NCI-H2029 treated with DMSO at 0.1 percent for 48 hours (cell line): ENCODE results near the gene TXNL1.
"Not testable (repeated sequence)": the region's sequence is repeated elsewhere in the genome, so short reads cannot be mapped to it uniquely, and the experiment has no call there.

ENCODE experiments used
- DNase-seq: peaks from one replicate; lab custom pipeline; 2025; lab: John Stamatoyannopoulos, UW

Gene TXNL1

DNA sequence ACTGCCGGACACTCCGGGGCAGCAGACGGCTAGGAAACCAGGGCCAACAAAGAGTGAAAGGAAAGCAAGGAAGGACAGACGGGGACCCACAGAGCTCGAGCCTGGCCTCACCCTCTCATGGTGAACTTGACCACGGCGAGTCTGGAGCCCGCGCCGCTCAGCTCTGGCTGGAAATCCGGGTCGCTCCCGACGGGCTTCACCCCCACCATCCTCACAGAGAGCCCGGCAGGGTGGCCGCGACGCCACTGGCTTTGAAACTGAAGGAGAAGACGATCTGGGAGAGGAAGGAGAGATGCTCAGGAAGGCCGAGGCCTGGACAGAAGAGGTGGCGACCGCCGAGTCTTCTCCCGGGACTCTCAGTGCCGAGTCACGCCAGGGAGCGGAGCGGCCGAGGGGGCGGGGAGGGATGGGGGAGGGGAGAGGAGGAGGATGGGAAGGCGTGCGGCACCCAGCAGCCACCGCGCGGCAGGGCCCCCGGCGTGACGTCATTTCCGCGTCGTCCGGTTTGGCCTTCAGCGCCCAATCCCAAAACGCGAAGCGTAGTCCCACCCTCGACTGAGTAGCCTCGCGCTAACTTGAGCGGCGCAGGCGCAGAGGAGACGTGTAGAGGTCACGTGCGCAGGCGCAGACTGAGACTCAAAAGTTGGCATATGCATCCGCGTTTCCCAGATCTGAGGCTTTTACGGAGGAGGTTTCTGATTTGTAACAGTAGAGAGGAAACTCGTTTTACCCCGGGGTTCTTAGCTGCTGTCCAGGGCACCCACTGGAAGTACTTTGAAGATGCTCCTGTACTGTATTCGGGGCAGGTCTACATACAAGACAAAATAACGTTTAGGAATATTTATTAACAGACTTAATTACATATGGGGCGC lies at the start of gene TXNL1:
TXNL1 (minus strand) TSS at position 361 of the 872 bp plus-strand sequence; CDS start at position 209, 152 bp downstream.
- DNase-seq, result peak; percentile 82

DNA sequence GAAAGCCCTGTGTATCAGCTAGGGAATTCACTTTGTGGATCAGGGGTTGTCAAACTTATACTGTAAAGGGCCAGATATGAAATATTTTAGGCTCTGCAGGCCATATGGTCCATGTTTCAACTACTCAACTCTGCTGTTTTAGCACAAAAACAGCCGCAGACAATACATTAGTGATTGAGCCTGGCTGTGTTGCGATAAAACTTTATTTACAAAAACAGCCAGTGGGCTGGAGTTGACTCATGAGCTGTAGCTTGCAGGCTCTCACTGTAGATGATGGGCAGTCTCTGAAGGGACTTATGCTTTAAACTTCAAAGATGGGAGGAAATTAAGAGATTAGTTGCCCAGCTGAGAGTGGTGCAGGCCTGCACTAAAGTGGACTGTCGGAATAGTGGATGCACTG lies 45.9 kb upstream of the TXNL1 start:
- no peak for DNase-seq

DNA sequence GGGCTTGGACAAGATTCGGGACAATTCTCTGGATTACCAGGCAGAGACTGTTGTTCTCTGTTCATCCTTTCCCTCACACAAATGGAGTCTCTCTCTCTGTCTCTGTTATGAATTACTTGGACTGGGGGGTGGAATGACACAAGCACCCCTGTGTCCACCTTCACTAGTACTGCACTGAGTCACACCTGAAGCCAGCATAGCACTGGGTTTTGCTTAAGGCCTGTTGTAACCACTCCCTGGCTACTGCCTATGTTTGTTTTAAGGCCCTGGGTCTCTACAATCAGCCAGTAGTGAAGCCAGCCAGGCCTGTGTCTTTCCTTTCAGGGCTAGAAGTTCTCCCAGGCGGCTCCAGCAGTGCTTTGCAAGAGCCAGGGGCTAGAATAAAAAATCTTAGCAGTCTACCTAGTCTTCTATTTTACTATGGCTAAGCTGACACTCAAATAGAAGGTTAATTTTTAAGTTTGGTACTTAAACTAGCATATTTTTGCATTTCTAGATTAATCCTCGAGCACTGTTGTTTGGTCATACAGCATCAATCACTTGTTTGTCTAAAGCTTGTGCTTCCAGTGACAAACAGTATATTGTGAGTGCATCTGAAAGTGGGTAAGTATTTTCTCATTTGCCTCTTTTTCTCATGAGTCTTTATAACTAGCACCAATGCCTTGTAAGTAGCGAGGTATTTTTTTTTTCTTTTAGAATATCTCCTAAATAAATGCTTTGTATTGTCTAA lies 40.6 kb upstream of the TXNL1 start:
- DNase-seq, result no peak

DNA sequence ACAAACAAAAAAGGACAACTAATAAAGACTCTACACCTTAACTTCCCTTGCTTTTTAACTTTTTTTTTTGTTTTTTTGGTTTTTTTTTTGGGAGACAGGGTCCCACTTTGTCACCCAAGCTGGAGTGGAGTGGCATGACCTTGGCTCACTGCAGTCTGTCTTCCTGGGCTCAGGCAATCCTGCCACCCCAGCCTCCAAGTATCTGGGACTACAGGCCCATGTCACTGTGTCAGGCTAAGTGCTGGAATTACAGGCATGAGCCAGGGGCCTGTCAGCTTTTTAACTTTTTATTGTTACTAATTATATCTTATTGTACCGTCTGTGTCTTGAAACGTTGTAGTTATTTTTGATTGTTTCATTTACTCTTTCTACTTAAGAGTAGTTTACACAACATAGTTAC lies 38.2 kb upstream of the TXNL1 start:
- no peak for DNase-seq

DNA sequence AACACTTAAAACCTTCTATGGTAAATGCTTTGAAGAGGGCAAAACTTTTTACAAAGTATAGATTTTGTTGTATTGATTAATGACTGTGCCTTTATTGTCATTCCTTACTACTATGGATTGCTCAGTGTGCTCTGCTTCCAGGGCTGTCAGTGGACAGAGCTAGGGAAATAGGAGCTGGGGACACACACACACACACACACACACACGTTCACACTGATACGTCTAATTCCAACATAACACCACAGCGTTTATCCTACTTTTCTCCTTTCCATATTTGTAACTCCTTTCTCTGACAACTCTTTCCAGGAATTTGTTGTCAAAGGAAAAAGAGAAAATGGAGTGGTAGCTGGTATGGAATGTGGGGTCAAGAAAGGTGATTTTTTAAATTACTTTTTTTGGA lies 34.6 kb upstream of the TXNL1 start:
- DNase-seq, result no peak

DNA sequence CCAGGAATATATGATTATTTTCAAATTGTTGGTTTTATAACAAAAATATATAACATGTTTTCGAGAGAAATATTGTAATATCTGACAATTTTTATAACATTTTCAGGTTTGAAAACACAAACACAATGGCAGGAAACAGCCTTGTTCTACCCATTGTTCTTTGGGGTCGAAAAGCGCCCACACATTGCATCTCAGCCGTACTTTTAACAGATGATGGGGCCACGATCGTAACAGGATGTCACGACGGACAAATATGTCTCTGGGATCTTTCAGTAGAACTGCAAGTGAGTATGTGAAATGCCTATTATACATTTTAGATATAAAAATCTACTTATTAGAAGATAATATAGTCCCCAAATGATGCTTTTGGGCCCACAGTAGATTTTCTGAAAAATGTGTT lies 34.0 kb upstream of the TXNL1 start:
- DNase-seq, result no peak

DNA sequence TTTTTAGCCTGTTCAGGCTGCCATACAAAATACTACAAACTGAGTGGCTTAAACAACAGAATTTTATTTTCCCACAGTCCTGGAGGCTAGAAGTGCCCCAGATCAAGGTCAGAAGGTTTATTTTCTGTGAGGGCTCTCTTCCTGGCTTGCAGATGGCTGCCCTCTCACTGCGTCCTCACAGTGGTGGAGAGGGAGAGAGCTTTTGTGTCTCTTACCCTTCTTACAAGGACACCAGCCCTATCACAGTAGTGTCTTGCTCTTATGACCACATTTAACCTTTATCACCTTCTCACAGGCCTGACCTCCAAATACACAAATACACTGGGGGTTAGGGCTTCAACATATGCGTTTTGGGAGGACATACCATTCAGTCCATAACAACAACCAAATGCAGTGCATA lies 24.5 kb upstream of the TXNL1 start:
- DNase-seq, result no peak

DNA sequence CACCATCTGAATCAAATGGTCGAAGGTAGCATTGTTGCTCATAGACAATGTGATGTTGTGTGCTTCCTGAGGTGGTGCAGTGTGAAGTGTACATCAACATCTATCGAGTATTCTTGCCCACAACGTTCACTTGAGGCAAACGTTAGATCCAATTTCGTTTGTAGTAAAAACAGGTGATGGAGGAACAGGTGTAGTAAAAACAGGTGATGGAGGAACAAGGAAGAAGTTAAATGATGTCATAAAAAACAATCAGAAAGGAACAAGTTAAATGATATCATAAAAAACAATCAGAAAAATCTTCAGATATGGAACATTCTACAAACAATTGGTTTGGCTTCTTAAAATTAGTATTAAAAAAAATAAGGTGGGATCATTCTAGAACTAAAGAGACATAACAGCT lies 24.1 kb upstream of the TXNL1 start:
- no peak for DNase-seq

DNA sequence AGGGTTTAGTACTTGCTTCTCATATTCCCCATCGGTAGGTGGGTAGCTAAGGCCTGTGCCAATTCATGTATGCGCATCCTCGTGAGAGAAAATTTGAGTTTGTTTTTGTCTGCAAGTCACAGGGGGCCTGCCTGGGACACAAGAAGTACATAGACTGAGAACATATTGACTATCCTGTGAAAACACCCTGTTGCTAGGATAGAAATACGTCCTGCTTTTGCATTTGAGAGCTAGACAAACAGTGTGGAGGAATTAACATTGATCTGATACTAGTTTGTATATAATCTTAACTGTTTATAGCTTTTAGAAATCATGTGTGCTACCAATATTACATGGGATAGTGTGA lies 23.6 kb upstream of the TXNL1 start:
- DNase-seq, result no peak

DNA sequence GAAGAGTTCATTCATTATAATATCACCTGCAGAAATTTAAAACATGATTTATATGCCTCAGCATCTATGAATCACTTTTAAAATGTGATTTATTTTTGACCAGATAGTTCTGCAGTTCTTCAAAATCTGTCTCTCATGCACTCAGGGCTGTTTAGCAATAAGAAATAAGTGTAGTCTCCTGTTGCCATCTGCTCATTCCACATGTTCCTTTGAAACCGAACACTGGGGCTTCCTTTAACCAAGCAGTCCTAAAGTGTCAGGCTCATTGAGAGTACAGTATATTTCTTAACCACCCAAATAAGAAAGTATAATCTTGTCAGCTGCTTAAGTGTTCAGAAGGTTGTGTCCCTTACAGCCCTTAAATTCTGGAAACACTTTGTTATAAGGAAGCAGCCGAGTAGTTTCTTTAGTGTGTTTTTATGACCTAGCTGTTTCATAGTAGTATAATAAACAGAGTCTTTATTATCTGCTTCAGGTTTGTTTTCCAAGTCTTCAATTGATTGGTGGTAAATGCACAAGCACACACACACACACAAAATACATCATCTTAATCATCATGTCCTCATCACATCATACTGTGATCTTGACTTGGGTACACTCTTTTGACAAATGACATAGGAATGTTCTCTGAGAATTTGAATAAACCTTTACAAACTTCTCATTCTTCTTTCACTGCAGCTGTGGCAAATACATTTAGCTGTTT lies 23.1 kb upstream of the TXNL1 start:
- DNase-seq, result no peak

DNA sequence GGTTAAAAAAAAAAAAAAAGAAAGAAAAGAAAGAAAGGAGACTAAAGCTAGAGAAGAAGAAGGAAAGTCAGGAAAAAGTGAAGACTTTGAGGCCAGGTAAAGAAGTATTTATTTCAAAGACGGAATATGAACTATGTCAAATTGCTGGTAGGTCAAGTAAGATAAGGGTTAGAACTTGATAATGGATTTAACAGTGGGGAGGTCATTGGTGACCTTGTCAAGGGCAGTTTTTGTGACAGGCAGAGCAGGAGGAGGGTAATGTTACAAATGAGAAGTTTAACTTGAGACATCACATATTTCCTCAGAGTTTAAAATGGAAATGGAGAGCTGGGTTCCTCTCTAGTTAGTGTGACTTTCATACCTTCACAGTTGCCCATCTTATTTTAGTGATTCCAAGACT lies 22.3 kb upstream of the TXNL1 start:
- no peak for DNase-seq

DNA sequence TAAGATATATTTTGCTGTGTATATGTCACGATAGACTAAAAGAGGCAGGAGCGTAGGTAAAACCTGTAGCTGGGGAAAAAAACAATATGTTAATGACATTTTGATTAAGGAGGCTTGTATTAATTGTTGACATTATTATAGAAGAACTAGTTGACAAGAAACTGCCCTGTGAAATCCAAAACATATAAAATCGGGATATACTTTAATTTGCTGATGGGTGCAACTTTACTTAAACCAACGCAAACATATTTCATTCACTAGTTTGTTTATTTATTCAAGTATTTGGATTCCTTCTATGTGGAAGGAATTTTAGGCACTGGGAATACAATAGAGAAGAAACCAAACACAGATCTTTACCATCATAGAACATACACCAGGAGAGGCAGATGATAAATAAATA lies 20.7 kb upstream of the TXNL1 start:
- no peak for DNase-seq

DNA sequence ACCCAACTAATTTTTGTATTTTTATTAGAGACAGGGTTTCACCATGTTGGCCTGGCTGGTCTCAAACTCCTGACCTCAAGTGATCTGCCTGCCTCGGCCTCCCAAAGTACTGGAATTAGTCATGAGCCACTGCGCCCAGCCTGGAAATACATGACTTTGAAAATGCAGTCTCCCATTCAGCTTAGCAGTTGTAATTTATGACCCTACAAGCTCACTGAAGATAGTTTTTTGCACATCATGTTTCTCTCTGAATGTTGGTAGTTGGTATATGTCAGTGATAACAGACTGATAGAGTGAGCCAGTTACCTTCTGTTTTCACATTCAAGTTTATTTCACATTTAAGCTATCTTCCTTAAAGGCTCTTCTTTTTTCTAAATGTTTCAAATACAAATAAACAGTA lies 19.9 kb upstream of the TXNL1 start:
- no peak for DNase-seq

DNA sequence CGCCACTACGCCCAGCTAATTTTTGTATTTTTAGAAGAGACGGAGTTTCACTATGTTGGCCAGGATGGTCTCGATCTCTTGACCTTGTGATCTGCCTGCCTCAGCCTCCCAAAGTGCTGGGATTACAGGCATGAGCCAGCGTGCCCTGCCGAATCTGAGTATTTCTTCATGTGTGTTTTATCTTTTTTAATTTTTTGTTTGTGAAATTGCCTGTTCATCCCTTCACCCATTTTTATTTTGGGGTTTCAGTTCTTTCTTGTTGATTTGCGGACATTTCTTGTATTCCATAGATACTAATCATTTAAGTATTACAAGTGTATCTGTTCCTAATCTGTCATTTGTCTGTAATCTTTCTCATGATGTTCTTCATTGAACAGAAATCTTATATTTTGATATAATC lies 15.9 kb upstream of the TXNL1 start:
- DNase-seq, result not testable (repeated sequence)

DNA sequence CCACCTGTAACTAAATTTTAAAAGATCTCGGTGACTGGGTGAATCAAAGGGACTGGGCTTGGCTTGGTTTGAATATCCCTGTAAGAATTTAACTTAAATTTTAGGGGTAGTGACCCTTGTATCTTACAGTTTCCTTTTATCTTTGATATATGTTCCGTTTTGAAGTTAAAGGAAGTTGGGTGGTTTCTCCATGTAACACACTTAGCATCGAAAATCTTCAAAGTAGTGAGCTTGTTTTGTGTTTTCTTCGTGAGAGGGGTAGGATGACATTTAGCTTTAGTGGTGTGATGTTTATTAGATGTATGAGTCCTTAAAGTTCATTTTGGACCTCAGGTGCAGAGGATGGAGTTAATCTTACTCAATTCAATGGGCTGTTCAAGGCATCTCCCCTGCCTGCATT lies 14.4 kb upstream of the TXNL1 start:
- no peak for DNase-seq

DNA sequence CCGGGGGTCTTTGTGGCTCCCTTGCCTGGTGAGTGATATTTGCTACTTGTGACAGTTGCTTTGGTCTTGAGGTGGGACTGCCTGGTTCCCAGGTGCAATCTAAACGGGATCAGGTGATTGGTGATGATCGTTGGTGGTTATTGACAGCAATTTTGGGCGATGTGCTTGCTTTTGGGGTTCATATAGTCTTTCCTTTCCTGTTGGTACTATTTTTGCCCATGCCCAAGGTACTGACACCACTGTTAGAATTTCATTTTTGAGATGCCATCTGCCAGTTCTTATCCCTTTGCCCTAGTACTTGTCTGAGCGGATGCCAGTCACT lies 13.3 kb upstream of the TXNL1 start:
- DNase-seq, result no peak

DNA sequence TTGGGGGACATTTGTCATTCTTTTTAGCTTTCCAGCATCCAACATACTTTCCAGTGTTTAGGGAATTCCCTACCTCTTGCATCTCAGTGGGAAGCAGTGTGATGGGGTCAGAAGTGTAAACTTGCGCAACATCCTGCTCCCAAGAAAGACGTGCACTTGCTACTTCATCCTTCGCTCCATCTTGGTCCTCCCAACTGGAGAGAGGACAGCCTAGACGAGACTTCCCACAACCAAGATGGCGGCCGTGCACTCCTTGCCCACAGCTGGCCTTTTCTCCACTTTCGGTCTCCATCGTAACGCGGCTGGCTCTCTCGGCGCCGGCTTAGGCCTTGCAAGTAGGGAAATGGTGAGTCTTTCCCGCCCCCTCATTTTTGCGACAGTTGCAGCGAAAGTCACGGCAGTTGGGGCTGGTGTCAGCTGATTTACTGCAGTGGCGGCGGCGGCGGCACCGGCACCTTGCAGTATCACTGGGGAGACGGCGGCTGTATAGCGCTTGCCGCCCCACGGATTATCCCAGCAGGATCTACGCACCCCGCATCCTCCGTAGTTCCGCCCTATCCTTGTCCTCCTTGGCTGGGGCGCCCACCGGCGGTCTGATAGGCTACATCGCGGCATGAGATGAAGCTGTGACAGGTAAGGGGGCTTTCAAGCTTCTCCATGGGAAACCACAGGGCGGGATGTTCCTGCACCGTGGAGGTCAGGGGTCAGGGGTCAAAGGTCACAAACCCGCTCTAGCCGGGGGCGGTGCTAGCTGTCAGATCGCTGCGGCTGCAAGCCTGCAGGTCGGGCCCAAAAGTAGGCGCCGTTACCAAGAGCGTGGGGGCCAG lies 12.8 kb upstream of the TXNL1 start, which contains the start of gene WDR7:
WDR7 (plus strand) TSS at position 416 of the 827 bp plus-strand sequence. CDS start 21,157 bp downstream, outside the sequence.
- peak; percentile 90 for DNase-seq

DNA sequence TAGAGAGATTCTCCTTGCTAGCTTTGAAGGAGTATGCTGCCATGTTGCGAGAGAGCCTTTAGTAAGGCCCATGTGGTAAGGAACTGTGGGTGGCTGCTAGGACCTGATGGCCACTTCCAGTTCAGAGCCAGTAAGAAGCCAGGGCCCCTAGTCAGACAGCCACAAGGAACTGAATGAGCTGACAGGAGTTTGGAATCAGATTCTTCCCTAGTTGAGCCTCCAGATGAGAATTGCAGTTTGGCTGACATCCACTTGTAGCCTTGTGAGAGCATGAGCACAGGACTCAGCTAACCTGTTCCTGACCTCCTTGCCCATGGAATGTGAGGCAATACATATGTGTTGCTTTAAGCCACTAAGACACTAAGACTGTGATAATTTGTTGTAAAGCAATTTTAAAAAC lies 11.6 kb upstream of the TXNL1 start:
- DNase-seq, result no peak

DNA sequence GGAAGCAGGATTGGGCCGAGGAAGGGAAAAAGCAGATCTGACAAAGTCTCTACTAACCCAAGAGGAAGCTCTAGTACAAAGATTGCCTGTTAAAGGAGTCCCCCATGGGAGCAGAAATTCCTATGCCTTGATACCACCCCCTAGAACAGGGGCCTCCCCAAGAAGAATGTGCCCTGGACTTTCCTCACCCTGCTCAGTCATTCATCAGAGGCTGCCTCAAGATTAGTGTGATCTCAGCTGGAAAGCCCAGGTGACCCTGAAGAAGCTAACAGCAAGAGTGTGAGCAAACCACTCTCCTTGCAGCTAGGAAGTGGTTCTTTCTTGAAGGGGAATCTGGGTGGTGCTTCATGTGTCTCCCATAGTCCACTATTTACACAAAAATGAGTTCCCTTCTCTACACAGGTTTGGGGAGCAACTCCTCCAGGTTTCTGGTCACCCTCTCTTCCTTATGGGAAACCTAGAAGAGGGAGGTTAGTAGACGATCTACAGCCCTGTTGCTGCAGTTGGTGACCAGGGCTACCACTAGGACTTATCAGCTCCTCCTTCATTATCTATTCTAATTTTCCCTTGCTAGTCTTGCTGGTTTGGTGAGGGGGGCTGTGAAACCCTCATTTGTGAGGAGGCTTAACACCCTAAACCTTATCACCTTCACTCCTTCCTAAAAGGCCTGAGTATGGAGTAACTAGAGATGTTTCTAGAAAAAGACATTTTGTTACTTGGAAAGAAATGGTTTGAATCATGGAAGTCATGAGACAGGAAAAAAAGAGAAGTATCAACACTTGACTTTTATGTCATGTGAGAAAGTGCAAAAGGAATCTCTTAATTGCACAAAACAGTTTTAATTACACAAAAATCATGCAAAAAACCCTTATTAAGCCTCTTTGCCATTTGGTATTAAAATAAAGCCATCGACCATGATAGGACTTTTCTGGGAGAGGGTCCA lies 9.8 kb upstream of the TXNL1 start:
- no peak for DNase-seq

DNA sequence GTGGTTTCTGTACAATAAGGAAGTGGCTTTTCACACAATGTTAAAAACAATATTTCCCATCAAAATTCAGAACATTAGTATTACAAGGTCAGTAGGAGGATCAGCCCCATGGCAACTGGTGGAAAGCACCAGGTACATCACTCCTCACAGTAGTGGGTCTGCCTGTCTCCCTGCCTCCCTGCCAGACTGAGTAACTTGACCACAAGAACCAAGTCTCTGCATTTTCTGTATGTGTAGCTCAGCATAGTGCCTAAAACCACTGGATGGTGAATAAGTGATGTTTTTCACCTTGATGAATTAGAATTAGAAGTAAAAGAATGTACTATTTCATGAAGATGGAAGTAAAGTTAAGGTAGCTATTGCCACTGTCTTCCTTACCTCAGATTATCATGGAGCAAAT lies 8.7 kb upstream of the TXNL1 start:
- DNase-seq, result no peak
